ENCODE data around the gene MZT1.
"Not testable (repeated sequence)": the region's sequence is repeated elsewhere in the genome, so short reads cannot be mapped to it uniquely, and the experiment has no call there.

MZT1 gene

DNA sequence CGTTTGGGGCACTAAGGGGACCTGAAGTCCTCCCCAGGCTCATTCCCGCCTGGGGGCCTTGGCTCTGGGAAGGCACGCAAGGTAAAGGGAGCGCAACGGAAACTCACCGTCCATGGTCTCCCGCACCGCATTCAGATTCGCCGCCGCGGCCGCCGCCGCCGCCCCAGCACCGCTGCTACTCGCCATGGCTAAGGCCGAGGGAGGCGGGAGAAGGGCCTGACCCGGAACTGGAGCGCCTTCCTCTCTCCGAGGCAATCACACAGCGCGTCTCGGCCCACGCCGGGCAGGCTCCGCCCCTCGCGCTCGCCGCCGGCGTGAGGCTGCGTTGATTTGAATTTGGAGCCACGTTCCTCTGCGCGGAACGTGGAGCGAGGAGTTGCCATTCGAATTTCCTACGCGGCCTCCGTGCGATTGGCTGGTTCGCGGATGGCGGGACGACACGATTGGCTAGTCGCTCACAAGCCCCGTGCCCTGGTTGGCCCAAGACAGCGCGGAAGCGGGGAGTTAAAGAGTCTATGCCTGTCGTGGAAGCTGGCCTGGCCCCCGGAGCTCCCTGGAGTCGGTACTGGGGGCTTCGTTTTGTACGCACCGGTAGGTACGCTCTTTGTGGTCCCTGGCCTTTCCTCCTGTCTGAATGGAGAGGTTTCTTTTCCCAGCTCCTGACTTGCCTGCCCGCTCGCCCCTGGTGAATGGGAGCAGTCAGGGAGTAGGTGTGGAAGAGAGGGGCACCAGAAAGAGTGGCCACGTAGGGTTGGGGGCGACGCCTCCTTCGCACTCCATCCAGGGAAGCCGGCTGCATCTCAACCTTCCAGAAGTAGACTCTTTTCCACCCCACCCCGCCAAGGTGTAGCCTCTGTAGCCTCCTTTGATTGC lies at the start of gene MZT1, which contains the start of gene BORA:
Gene MZT1, minus strand, starts transcription at position 213 of the 873 bp plus-strand sequence. Its CDS starts 27 bp downstream, at position 186.
Gene BORA, plus strand, starts transcription at position 507 of the 873 bp plus-strand sequence. CDS start 1,018 bp downstream, outside the sequence.
- DNase-seq (ENCODE audit: low read depth) = peak; percentile 85

- DNase-seq (ENCODE audit: low read depth) = no peak
These were observed 46.6 kb upstream of the MZT1 start for GRCh38 chr13:72774019-72774418.

- DNase-seq (ENCODE audit: low read depth) = no peak
These were observed 36.0 kb upstream of the MZT1 start for GRCh38 chr13:72763411-72763810.

DNA sequence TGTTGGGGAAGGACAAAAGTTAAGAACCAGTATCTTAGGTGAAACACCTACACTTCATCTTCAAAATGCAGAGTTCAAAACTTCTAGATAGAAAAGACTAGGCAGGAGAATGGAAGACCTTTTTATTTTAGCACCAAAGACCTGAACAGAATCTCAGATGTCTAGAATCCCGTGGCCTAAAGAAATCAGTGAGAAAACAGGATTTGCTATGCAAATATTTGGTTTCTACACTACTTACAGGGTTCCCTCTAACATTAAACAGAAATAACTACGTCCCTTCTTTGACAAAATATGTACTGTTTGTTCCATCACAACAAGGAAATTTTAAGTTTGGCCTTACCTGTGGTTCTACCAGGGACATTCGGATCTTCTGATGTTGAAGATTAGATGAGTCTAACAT lies 32.8 kb upstream of the MZT1 start:
- DNase-seq (ENCODE audit: low read depth) = no peak

DNA sequence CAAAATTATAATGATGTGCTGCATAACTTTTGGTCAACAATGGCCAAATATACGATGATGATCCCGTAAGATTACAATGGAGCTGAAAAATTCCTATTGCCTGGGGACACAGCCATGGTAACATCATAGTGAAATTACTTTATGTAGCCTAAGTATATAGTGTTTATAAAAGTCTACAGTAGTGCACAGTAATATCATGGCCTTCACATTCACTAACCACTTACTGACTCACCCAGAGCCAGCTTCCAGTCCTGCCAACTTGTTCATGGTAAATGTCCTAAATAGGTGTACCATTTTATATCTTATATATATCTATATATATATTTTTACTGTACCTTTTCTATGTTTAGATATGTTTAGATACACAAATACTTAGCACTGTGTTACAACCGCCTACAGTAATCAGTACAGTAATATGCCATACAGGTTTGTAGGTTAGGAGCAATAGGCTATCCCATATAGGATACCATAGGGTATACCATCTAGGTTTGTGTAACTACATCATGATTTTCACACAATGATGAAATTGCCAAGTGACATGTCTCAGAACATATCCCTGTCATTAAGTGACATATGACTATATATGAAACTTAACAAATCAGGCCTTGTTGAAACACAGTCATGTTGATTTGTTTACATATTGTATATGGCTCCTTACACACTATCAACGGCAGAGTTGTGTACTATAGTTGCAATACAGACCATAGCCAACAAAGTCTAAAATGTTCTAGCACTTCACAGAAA lies 30.5 kb upstream of the MZT1 start:
- DNase-seq (ENCODE audit: low read depth) = no peak

- DNase-seq (ENCODE audit: low read depth) = no peak
These were observed 26.7 kb upstream of the MZT1 start for GRCh38 chr13:72754111-72754510.

DNA sequence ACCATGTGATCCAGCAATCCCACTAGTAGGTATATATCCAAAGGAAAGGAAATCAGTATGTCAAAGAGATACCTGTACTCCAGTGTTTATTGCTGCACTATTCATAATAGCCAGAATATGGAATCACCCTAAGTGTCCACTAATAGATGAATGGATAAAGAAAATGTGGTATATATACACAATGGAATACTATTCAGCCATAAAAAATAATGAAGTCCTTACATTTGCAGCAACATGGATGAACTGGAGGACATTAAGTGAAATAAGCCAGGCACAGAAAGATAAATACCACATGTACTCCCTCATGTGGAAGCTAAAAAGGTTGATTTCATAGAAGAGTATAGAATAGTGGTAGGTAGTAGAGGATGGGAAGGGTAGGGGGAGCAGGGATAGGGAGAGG lies 23.8 kb upstream of the MZT1 start:
- DNase-seq (ENCODE audit: low read depth) = no peak

- DNase-seq (ENCODE audit: low read depth) = no peak
These were observed 17.8 kb upstream of the MZT1 start for GRCh38 chr13:72745260-72745659.

DNA sequence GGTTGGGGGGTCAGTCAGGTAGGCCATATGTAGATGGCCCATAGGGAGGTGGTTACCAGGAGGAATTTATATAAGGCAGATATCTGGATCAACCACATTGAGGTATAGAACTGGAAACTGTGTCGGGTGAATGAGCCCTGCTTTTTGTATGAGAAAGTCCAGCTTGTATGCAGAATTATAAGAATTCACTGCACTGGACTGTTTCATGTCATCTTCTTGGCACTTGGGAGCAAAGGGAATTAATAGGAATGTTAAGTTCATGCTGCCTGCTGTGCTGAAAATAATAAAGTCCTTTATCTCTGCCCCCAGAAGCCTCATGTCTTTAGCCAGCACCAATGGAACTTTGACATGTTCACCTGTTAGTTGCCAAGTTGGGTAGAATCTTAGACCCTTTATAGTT lies 12.6 kb upstream of the MZT1 start:
- no peak for DNase-seq (ENCODE audit: low read depth)

GRCh38 chr13:72737033-72737432 lies 9.6 kb upstream of the MZT1 start:
- DNase-seq (ENCODE audit: low read depth) = no peak

DNA sequence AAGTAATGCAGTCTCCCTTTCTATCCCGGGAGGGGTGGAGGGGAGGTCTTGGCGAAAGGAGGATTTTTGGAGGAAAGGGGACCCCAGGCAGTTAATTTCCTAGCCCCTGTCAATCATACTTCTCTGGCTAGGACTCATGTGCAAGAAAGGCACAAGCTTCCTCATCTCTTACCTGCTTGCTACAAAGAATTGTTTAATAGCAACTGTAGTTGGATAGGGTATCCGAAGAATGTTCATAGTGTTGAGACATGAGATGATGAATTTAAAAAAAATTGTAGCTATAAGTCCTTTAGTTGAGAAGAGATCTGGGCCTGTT lies 819 bp upstream of the MZT1 start:
- DNase-seq (ENCODE audit: low read depth) = no peak

DNA sequence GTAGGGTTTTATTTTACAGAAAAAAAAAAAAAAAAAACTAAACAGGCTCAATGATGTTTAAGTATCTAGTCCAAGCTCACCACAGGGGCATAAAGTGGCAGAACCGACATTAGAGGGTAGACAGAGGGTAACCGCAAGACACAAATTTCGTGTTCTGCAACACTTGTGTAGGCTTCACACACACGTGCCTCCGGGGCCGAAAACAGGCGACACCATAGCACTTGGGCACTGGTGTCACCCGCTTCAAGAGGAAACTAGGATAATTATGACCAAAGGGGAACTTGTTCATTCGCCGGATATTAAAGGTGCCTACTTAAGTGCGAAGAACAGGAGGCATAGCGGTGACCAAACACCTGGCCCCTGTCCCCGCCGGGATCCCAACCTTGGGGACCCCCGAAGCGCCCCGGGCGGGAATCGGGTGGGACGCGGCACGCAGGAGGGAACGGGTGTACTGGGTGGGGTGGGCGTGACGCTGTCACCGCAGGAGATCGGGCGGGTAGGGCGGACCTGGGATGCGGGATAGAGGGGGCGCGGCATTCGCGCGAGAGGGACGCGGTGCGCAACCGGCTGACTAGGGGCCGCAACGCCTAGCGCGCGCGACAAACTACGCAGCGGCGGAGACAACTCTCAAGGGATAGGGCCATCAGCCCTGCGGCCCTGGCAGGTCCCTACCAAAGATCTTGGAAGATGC lies 558 bp downstream of the MZT1 start:
- DNase-seq (ENCODE audit: low read depth) = no peak

- not testable (repeated sequence) for DNase-seq (ENCODE audit: low read depth)
These were observed 1.2 kb downstream of the MZT1 start for GRCh38 chr13:72726185-72726584.

GRCh38 chr13:72716776-72717175 lies 10.7 kb downstream of the MZT1 start:
- no peak for DNase-seq (ENCODE audit: low read depth)

GRCh38 chr13:72700509-72700908 lies 26.9 kb downstream of the MZT1 start:
- no peak for DNase-seq (ENCODE audit: low read depth)

- no peak for DNase-seq (ENCODE audit: low read depth)
These were observed 29.3 kb downstream of the MZT1 start for GRCh38 chr13:72698164-72698563.

DNA sequence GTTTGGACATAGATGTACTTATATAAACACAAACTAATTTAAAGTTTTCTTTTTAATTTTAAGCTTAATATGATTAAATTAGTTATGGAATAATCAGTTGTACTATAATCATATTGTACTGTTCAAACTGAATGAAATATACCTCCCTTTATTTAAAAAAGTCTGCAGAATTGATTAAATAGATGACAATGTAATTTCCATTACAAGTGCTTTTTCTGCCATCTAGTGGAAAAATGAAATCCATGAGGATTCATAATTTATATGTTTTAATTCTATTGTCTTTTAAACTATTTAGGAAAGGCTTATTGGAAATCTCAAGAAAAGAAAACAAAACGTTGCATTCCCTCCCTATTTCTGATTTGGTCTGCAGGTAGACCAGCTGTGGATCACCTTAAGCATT lies 30.9 kb downstream of the MZT1 start:
- no peak for DNase-seq (ENCODE audit: low read depth)

GRCh38 chr13:72694314-72694713 lies 33.1 kb downstream of the MZT1 start:
- DNase-seq (ENCODE audit: low read depth) = no peak

GRCh38 chr13:72693832-72694231 lies 33.6 kb downstream of the MZT1 start:
- DNase-seq (ENCODE audit: low read depth) = no peak

DNA sequence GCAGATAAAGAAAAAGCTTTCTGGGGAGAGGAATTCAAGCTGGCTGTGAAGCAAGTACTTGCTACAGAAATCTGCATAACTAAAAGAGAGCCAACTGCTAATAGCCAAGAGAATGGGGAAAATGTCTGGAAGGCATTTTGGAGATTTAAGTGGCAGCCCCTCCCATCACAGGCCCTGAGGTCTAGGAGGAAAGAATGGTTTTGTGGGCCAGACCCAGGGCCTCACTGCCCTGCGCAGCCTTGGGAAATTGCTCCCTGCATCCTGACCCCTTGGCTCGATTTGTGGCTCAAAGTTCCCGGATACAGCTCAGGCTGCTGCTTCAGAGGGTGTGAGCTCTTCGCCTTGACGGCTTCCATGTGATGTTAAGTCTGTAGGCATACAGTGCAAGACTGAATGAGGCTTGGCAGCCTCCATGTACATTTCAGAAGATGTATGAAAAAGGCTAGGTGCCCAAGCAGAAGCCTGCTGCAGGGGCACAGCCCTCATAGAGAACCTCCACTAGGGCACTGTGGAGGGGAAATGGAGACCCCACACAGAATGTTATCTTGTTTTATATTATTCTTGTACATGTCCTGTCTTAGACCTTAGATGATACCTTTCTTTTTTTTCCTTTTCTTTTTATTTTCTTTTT lies 34.4 kb downstream of the MZT1 start:
- no peak for DNase-seq (ENCODE audit: low read depth)

- no peak for DNase-seq (ENCODE audit: low read depth)
These were observed 38.2 kb downstream of the MZT1 start for GRCh38 chr13:72689181-72689696.

GRCh38 chr13:72686766-72687165 lies 40.7 kb downstream of the MZT1 start:
- DNase-seq (ENCODE audit: low read depth) = no peak

Data from HS-5 (cell line).